Heart left ventricle (tissue), 16 donors: Measurements from ENCODE around the gene TSPAN6. TPM values are rescaled to one million over a fixed set of nuclear protein-coding genes. Genes with fewer than 3 reads are reported as not detected.

Source experiments
- ATAC-seq, 4 donors: fragments of 200-7000 bp; cut with Tn5 transposase; one replicate each; pipeline ENCODE4 v1.9.1; 2020 to 2022; ENCODE audit warnings: moderate library complexity in 4 of 4, mild to moderate bottlenecking in 3 of 4, moderate number of reproducible peaks in 1 of 4
- DNase-seq, 5 donors: peaks; one replicate each; pipeline ENCODE4 v3.0.0-alpha.2; 2020
- H3K27ac ChIP-seq, 12 donors: fragments of 200-600 bp; sonication (generic) in 4 of 12; one replicate each; pipeline versions ENCODE4 v1.5.0 to v1.8.0; 2016 to 2022; ENCODE audit warnings: mild to moderate bottlenecking in 2 of 12
- H3K27me3 ChIP-seq, 9 donors: fragments of 200-600 bp; sonication (generic) in 2 of 9; one replicate each; pipeline versions ENCODE4 v1.5.1 to v1.8.0; 2016 to 2022; ENCODE audit warnings: mild to moderate bottlenecking in 3 of 9
- H3K36me3 ChIP-seq, 9 donors: fragments of 200-600 bp; sonication (generic) in 2 of 9; one replicate each; pipeline versions ENCODE4 v1.5.0 to v1.8.0; 2018 to 2022; ENCODE audit warnings: mild to moderate bottlenecking in 2 of 9
- H3K4me1 ChIP-seq, 12 donors: fragments of 200-600 bp; sonication (generic) in 4 of 12; one replicate each; pipeline versions ENCODE4 v1.5.0 to v1.8.0; 2016 to 2022; ENCODE audit warnings: mild to moderate bottlenecking in 3 of 12
- H3K4me3 ChIP-seq, 12 donors: fragments of 200-600 bp; sonication (generic) in 4 of 12; one replicate each; pipeline versions ENCODE4 v1.5.0 to v1.8.0; 2017 to 2022; ENCODE audit warnings: mild to moderate bottlenecking in 9 of 12, moderate library complexity in 4 of 12
- H3K9me3 ChIP-seq, 12 donors: fragments of 200-600 bp; sonication (generic) in 4 of 12; one replicate each; pipeline versions ENCODE4 v1.5.0 to v1.8.0; 2016 to 2022; ENCODE audit warnings: mild to moderate bottlenecking in 1 of 12
- CTCF ChIP-seq, 12 donors: fragments of 200-600 bp; sonication (generic) in 4 of 12; IDR thresholded peaks; one replicate each; pipeline versions ENCODE4 v1.5.0 to v1.8.0; 2018 to 2022; ENCODE audit warnings: antibody characterized with exemption in 12 of 12, mild to moderate bottlenecking in 5 of 12
- POLR2A ChIP-seq, 2 donors: fragments of 450-650 bp; IDR thresholded peaks; one replicate each; pipeline ENCODE4 v1.6.1; 2017; ENCODE audit warnings: antibody characterized with exemption in 2 of 2, mild to moderate bottlenecking in 2 of 2, moderate library complexity in 2 of 2
- WGBS, 4 donors: extraction: QIAGEN DNeasy Blood & Tissue Kit in 2 of 4; methylation state at CpG; one replicate each; pipeline versions ENCODE4 v1.1.5 to v1.1.7; 2013 to 2018; 5-methylcytosine and 5-hydroxymethylcytosine counted together
- intact Hi-C, 10 donors: fragments of 100-400 bp; cut with DNase I; formaldehyde crosslinking; loops; one replicate each; pipeline versions ENCODE4 v1.11.1 to v1.14.2; 2022
- polyA plus RNA-seq, 2 donors: library from polyadenylated mRNA; stranded (reverse); fragments of 200-250 nt; gene quantifications; one replicate each; pipeline ENCODE4 v1.2.3, GENCODE V29; 2013
- total RNA-seq, 9 donors: library from RNA; depleted of rRNA in 2 of 9; stranded (reverse); fragments of >200 nt in 2 of 9; fragmentation: NEBNext Ultra II Directional in 3 of 9; extraction: Animal tissue kit (Norgen Biotek cat#: 25700) in 3 of 9; gene quantifications; one replicate each; pipeline versions ENCODE4 v1.1.0 to v1.2.4, GENCODE V29; 2016 to 2023
- donor health status: ischemic (EF 13 %, LVEDD 7.1; RV severe dilation, severe dysfunction).
- donor health status: healthy with polysubstance abuse.
- donor health status: DM: no; HTN: yes; CAD: no.
- donor health status: DM: no; HTN: no; CAD: no.
- donor health status: ischemic (EF 25% LVEDD 6.9; RV normal size, moderate dysfunction).
- donor health status: ischemic (EF 25% LVEDD 5.7; RV mildly dilated, moderate dysfunction).
- donor health status: healthy.
- donor health status: DM: yes; HTN: yes; CAD: no.
- donor health status: ischemic (EF 35%, LVEDD 5.7; RV mildly dilated, moderate dysfunction).
- donor health status: nonischemic (EF 11% LVEDD 7.7; RV severe dilation, severe dysfunction).
- donor health status: DM: yes; HTN: yes; CAD: no.
- donor health status: PGD.
- donor health status: ischemic (EF 29% LVEDD 5.4; RV normal size, mild dysfunction).
- donor health status: nonischemic (EF 23%, LVEDD 6.1; RV moderate dilation, normal function).

TSPAN6 gene
- total and polyA plus RNA-seq, 11 donors, result 3.2 to 9.0 (median 5.3) TPM

DNA sequence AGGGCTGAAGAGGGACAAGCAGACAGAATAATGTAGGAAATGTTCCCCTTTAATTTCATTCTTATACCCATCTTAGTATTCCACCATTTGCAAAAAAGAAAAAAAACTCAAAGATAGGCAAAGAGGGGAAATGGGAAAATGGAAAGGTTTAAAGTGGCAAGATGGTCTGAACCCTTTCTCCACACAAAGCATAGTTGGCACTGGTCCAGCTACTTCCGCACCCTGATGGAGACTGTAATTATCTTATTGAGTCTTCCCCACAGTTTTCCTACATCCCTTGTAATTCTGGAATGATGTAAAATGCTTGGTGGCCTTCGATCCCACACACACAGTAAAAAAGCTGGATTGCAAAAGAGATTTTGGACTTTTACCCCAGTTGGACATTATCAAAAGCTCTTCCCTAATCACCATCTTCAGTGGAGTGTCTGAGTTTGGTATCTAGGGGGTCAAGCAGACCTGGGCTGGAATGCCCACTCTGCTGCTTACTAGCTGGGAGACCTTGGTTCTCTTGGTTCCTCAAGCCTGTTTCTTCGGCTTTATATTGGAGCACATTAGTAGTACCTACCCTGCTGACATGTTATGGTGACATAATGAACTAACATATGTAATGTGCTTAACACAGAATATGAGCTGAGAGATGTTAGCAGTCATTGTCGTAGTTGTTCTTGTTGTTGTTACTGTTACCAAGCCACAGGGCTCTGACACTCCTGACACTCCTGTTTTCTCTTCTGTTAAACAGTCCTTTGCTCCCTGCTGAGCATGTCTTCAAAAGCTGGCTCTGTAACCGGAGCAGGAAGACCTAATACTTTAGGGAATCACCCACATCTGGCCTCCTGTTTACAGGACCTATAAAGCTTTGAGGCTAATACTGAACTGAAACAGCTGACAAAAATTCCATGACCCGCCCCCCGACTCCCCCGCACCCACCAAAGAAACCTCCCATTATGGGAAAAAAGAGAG, 12.1 kb upstream of the TSPAN6 start:
- intact Hi-C loops, result no loop called here
- TF ChIP-seq POLR2A (IDR thresholded peaks at IDR 0.05) (no peak), CTCF (IDR thresholded peaks at IDR 0.05) (no peak)
- Histone ChIP-seq H3K4me1 (peaks cover 0 to 24% (median 0%) of the 10 kb centered on the region in 12 donors), H3K36me3 (no peaks in the 10 kb centered on the region), H3K4me3 (no peak overlapping the region), H3K27ac (peak overlapping the region; percentile 47 to 91 (median 78)), H3K9me3 (no peaks in the 10 kb centered on the region), H3K27me3 (peaks cover 0 to 14% (median 0%) of the 10 kb centered on the region in 9 donors)
- ATAC-seq (peak; percentile 45 to 74 (median 56)), DNase-seq (peak in 4 of 5 donors; percentile 18 to 33 (median 30))
- WGBS, 4 donors, result 60 to 76% (median 70%) methylated on average over 8 of the region's 8 CpGs

- DNase-seq (no peak), ATAC-seq (no peak)
- TF ChIP-seq CTCF (IDR thresholded peaks at IDR 0.05) (no peak), POLR2A (IDR thresholded peaks at IDR 0.05) (no peak)
- intact Hi-C loops, result no loop called here
- peaks cover 0 to 29% (median 0%) of the 10 kb centered on the region in 12 donors for H3K4me1 ChIP-seq
- WGBS, 4 donors, result 45 to 91% (median 69%) methylated on average over 2 of the region's 2 CpGs
- peaks cover 0 to 16% (median 0%) of the 10 kb centered on the region in 9 donors for H3K27me3 ChIP-seq
- peak overlapping the region in 9 of 12 donors; percentile 18 to 91 (median 80) for H3K27ac ChIP-seq
- no peaks in the 10 kb centered on the region for H3K36me3 ChIP-seq
- H3K9me3 ChIP-seq, result no peaks in the 10 kb centered on the region
- no peak overlapping the region for H3K4me3 ChIP-seq
These were observed 11.1 kb upstream of the TSPAN6 start for GRCh38 chrX:100647739-100648138.

DNA sequence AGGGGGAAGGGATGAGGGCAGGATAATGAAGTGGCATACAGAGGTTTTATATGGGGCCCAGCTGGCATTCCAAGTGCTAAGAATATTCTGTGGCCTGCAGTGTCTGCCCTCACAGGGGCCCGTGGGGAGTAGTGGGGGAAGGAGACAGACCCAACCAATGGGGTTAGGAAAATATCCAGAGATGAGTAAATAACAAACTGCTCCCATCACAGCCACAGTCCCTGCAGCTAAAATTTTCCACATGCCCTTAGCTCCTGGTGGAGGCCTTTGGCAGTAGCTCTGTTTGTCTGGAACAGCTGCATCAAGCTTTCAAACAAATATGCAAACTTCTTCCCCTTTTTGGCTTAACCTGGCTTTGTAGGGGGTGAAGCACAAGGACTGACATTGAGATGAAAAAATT, 10.5 kb upstream of the TSPAN6 start:
- peak in 2 of 5 donors; percentile 41 to 58 for DNase-seq
- intact Hi-C loops, result no loop called here
- WGBS, 4 donors, result 14 to 41% (median 26%) methylated on average over 1 of the region's 1 CpG
- TF ChIP-seq POLR2A (IDR thresholded peaks at IDR 0.05), result no peak
- TF ChIP-seq CTCF (IDR thresholded peaks at IDR 0.05), result no peak
- Histone ChIP-seq H3K4me3 (no peak overlapping the region), H3K27me3 (peaks cover 0 to 21% (median 0%) of the 10 kb centered on the region in 9 donors), H3K4me1 (peaks cover 0 to 29% (median 0%) of the 10 kb centered on the region in 12 donors), H3K27ac (peak overlapping the region in 6 of 12 donors; percentile 7 to 91 (median 62)), H3K36me3 (no peaks in the 10 kb centered on the region), H3K9me3 (no peaks in the 10 kb centered on the region)
- peak in 1 of 4 donors; percentile 14 for ATAC-seq

DNA sequence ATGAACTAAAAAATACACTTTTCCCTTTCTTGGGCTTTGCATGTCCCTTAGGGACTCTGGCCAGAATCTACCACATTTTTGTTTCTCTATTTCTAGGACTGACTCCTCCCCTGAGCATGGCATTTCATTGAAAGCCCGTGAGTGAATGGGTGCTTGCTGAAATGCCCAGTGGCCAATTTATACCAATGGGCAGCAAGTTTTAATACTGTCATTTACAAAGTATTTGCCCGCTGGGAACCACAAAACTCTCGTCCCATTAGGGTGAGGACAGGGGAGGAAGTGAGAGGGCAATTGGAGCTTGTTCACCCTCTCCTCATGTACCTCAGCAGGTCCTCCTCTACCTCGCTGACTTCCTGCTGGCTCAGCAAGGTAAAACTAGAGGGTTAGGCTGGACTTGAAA, 8.5 kb upstream of the TSPAN6 start:
- peaks cover 0 to 26% (median 0%) of the 10 kb centered on the region in 12 donors for H3K4me1 ChIP-seq
- no peak for TF ChIP-seq POLR2A (IDR thresholded peaks at IDR 0.05)
- no peak for TF ChIP-seq CTCF (IDR thresholded peaks at IDR 0.05)
- H3K27ac ChIP-seq, result peak overlapping the region in 8 of 12 donors; percentile 38 to 88 (median 55)
- peak overlapping the region in 10 of 12 donors; percentile 17 to 53 (median 36) for H3K4me3 ChIP-seq
- DNase-seq (no peak), ATAC-seq (no peak)
- no peaks in the 10 kb centered on the region for H3K9me3 ChIP-seq
- 59 to 79% (median 70%) methylated on average over 4 of the region's 4 CpGs for WGBS, 4 donors
- H3K27me3 ChIP-seq, result peaks cover 0 to 35% (median 0%) of the 10 kb centered on the region in 9 donors
- intact Hi-C loops, result no loop called here
- H3K36me3 ChIP-seq, result no peaks in the 10 kb centered on the region
